CD4-positive, alpha-beta T cell treated with Interferon alpha-2 for 1 hour (primary cell): ENCODE data around the gene ZNF648.
"Not testable (repeated sequence)": the region's sequence is repeated elsewhere in the genome, so short reads cannot be mapped to it uniquely, and the experiment has no call there.

ENCODE experiments used
- DNase-seq, 2 donors: peaks; one replicate each; pipeline ENCODE4 v3.0.0-alpha.2; 2020 to 2022

Gene ZNF648

GRCh38 chr1:182069028-182069466, 7.5 kb upstream of the ZNF648 start:
- no peak for DNase-seq

DNA sequence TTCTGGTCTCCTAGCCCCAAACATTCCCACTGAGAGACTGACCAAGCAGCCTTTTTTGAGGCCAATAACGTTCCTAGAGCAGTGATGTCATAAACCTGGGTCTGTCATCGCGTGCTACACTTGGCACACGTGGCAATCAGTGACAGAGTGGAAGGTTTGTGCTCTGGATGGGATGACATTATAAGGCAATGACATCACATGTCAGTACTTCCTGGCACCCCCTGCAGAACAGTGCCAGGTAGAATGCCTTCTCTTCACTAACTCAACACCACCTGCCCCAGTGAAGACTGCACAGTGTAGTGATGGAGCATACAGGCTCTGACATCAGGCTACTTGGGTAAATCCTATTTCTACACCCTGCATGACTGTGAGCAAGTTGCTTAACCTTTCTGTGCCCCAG, 5.4 kb upstream of the ZNF648 start:
- no peak for DNase-seq

DNA sequence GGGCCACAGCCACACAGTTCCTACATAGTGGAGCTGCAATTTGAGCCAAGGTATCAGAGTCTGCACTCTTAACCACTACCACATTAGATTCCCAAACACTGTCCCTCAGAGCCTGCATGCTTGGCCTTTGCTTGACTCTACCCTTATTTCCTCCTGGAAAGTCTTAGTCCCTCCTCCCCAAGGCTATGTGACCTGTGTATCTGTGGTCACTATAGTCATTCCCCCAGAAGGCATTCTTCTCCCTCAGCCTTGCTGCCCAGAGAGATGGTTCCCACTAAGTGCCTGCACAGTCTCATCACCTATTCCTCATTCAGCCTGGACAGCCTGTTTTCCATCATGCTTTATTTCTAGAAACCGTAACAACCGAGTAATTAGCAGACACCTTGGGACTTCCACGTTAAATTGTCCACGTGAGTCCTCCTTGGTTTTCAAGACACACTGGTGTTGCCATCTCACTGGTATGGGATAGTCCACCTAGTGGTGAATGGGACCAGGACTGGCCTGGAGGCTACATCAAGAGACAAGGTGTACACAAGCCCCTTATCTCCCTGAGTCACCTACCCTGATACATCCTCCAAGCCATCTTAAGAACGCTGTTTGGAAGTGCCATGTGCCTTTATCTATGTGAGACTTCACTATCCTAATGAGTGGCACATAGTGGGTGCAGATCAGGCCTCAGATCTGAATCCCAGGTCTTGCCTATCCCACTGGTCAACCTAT, 3.8 kb upstream of the ZNF648 start:
- no peak for DNase-seq

GRCh38 chr1:182064611-182065010, 3.1 kb upstream of the ZNF648 start:
- DNase-seq: no peak

DNA sequence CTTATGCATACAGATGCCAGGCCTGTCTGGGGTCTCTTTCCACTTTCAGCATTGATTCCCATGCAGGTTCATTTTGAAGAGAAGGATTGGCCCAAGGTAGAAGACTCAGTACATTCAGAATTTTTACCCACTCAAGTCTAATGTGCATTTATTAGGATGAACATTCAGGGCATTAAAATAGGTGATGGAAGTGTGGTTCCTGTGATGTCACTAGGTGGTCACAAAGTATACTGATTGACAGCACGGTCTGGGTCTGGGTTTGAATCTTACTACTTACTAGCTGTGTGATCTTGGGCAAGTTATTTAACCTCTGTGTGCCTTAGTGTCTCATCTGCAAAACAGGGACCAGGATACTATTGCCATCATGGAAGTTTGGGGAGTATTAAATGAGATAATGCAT, 711 bp upstream of the ZNF648 start:
- no peak for DNase-seq

- no peak for DNase-seq
These were observed 635 bp downstream of the ZNF648 start for GRCh38 chr1:182060877-182061276.

DNA sequence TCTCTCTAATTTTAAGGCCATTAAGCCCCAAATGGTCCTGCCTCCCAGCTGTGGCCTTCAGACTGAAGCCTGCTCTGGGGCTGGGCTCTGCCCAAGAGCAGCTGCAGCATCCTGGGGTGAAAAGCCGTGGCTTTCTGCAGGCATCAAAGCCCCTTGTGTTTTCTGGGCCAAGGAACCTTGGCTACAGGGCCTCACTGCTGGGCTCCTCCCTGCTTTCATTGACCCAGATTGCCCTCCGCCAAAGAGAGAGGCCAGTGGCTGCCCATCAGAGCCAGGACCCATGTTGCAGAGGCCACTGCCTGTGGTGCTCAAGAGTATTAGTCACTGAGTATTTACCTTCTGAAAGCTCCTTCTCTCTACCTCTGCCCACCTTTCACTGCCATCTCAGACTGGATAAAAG, 1.6 kb downstream of the ZNF648 start:
- DNase-seq: no peak

DNA sequence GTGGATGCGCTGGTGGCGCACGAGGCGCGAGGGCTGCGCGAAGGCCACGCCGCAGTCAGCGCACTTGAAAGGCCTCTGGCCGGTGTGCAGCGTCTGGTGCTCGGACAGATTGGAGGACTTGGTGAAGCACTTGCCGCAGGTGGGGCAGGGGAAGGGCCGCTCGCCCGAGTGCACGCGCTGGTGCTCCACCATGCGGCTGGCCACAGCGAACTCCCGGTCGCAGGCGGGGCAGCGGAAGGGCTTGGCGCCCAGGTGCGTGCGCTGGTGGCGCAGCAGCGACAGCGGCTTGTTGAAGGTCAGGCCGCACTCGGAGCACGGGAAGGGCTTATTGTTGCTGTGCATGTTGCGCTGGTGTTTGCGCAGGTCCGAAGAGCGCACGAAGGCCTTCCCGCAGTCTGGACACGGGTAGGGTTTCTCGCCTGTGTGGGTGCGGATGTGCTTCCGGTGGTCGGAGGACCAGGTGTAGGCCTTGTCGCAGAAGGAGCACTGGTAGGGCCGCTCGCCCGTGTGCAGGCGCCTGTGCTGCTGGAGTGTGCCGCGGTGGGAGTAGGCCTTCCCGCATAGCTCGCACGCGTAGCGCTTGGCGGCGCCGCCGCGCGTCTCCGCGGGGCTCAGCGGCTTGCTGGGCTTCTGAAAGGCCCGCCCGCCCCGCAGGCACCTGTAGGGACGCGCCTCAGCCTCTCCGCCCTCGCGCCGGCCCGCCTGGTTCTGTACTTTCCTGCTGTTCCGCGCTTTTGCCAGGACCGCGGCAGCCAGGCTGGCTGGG, 4.7 kb downstream of the ZNF648 start:
- no peak for DNase-seq

- peak; percentile 45 to 65 for DNase-seq
These were observed 6.7 kb downstream of the ZNF648 start for GRCh38 chr1:182054698-182055326.

- no peak for DNase-seq
These were observed 9.2 kb downstream of the ZNF648 start for GRCh38 chr1:182052355-182052754.

DNA sequence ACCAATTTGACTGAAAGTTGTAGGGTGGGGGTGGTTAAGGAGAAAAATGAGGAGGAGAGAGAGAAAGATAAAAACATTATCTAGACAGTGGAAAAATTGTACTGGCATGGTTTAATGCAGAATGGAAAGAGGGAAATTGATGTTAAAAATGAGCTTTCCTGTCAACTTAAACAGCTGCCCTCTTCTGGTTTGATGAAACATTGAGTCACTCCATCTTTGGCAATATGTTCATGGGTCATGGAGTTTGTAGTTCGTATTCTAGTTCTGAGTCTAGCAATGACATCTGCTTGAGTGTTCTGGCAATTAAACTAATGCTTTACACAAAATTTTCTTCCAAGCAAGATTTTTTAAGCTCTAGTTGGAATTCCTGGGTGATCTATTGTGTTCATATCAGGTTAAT, 9.6 kb downstream of the ZNF648 start:
- DNase-seq: no peak

DNA sequence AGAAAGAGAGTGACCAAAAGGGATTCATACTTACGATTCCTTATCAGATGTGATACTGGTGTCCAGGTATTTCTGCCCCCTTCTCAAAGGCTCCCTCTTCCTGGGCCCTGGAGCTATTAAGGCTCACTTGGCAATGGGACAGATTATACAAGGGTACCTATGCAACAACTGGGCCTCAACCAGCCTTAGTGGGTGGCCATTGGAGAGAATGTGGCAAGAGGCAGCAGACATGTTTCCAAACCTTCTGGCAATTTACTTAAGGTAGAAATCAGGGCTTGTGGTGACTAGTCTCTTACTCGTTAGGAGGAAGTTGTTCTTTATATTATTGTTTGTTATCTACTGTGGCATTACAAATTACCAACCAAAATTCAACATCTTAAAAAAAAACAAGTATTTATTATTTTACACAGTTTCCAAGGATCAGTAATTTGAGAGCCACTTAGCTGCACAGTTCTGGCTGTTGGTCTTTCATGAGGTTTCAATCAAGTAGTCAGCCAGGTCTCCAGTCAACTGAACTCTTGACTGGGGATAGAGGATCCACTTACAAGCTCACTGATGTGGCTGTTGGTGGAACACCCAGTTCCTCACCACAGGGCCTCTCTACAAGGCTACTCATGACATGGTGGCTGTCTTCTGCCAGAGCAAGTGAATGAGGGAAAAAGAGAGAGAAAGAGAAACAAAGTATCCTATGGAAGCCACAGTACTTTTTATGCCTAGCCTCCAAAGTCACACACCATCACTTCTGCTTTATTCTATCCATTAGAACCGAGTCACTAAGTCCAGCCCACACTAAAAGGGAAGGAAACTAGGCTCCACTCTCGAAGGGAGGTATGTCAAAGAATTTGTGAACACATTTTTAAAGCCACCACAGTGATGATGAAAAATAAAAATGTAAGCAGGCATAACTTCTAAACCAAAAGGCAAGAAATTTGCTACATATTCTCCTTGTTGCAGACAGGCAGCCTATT, 10.7 kb downstream of the ZNF648 start:
- no peak for DNase-seq

- DNase-seq: no peak
These were observed 12.9 kb downstream of the ZNF648 start for GRCh38 chr1:182048562-182048961.

- DNase-seq: no peak
These were observed 14.7 kb downstream of the ZNF648 start for GRCh38 chr1:182046763-182047162.

DNA sequence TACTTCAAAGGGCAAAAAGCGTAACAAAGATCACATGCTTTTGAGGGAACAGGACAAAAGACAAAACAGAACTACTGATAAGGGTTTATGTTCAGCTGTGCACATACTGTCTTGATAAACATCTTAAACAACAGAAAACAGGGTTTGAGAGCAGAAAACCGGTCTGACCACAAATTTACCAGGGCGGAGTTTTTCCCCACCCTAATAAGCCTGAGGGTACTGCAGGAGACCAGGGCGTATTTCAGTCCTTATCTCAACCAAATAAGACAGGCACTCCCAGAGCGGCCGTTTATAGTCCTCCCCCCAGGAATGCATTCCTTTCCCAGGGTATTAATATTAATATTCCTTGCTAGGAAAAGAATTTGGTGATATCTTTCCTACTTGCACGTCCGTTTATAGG, 16.0 kb downstream of the ZNF648 start:
- not testable (repeated sequence) for DNase-seq

- DNase-seq: no peak
These were observed 19.9 kb downstream of the ZNF648 start for GRCh38 chr1:182041615-182042014.

GRCh38 chr1:182038220-182038619, 23.3 kb downstream of the ZNF648 start:
- no peak for DNase-seq

- peak in 1 of 2 donors; percentile 12 for DNase-seq
These were observed 26.3 kb downstream of the ZNF648 start for GRCh38 chr1:182035097-182035770.

- no peak for DNase-seq
These were observed 29.3 kb downstream of the ZNF648 start for GRCh38 chr1:182032251-182032650.

DNA sequence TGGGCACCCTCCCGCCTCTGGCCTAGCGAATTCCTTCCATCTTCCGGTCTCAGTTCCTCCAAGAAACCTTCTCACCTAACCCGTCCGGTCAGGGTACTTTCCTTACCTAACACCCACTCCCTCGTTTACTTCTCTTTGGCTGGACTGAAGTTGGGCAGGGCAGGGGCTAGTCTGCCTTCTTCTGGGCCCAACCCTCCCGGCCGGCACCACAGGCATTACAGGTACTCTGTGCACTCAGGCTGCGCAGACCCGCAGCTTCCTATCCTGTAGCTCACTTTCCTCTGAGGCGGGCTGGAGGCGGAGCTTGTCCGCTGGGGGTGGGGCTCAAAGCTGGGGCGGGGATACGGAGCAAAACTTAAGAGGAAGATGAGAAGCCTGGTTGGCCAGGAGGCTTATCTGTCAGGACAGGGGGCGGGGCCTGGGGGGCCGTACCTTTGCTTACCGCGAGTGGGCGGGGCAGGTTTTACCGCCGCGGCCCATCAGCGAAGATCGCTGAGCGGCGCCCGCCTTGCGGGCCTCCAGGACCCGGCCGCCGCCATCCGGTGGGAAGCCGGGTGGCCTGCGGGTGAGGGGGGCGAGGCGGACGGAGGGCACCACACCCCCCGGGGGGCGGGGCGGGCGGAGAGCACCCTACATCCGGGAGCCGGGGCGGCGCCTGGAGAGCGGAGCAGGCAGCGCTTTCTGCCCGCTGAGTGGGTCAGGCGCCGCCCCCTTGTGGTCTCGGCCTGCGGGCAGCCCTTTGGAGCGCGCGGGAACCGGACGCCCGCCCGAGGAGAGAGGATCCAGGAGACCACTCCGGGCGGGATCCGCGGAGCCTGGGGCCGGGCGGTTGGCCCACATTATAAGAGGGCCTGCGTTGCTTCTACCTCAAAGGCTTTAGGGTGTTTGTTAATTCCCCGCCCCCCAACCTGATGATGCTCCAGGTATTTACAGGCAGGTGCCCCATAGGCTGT, 31.9 kb downstream of the ZNF648 start:
- peak; percentile 98 for DNase-seq

- DNase-seq: no peak
These were observed 32.5 kb downstream of the ZNF648 start for GRCh38 chr1:182029002-182029378.
